Kidney (tissue), 14 donors: ENCODE measurements around the gene IPPK. TPM values are rescaled to one million over a fixed set of nuclear protein-coding genes. Genes with fewer than 3 reads are reported as not detected.

ENCODE experiments used
- DNase-seq, 5 donors: peaks; one replicate each; pipeline ENCODE4 v3.0.0-alpha.2; 2013 to 2020
- FAIRE-seq: peaks from 2 replicates; lab custom pipeline; 2012; peaks lifted over from hg19 to GRCh38; lab: Jason Lieb, UNC
- H3K27ac ChIP-seq, 2 donors: one replicate each; pipeline ENCODE4 v1.7.0; 2013; ENCODE audit warnings: low read depth in 2 of 2, low read length in 2 of 2, inconsistent platforms in 1 of 2
- H3K27me3 ChIP-seq: one replicate; pipeline ENCODE4 v1.7.1; 2013; ENCODE audit warnings: low read length, inconsistent platforms; ENCODE audit not compliant: control insufficient read depth, insufficient read depth
- H3K36me3 ChIP-seq, 3 donors: one replicate each; pipeline versions ENCODE4 v1.7.0 to v1.7.1; 2013; ENCODE audit warnings: low read length in 3 of 3, control low read depth in 1 of 3, inconsistent platforms in 1 of 3; ENCODE audit not compliant: insufficient read depth in 3 of 3, control insufficient read depth in 2 of 3
- H3K4me1 ChIP-seq, 3 donors: one replicate each; pipeline versions ENCODE4 v1.7.0 to v1.7.1; 2013; ENCODE audit warnings: low read length in 3 of 3, inconsistent platforms in 1 of 3, low read depth in 1 of 3; ENCODE audit not compliant: control insufficient read depth in 2 of 3, insufficient read depth in 2 of 3
- H3K4me3 ChIP-seq, 3 donors: one replicate each; pipeline versions ENCODE4 v1.7.0 to v1.8.1; 2013; ENCODE audit warnings: low read length in 3 of 3, control low read depth in 1 of 3, inconsistent platforms in 1 of 3
- H3K9ac ChIP-seq, 3 donors: one replicate each; pipeline versions ENCODE4 v1.7.0 to v1.7.1; 2013; ENCODE audit warnings: low read length in 3 of 3, control low read depth in 1 of 3, inconsistent platforms in 1 of 3
- H3K9me3 ChIP-seq, 3 donors: one replicate each; pipeline versions ENCODE4 v1.7.0 to v1.7.1; 2013; ENCODE audit warnings: low read length in 3 of 3, control low read depth in 1 of 3, inconsistent platforms in 1 of 3; ENCODE audit not compliant: control insufficient read depth in 2 of 3, insufficient read depth in 1 of 3
- CTCF ChIP-seq: IDR thresholded peaks from 3 replicates; pipeline ENCODE4 v1.5.1; 2012; ENCODE audit warnings: mild to moderate bottlenecking, moderate library complexity, borderline replicate concordance; ENCODE audit not compliant: insufficient read depth; ENCODE audit errors: extremely low read depth
- intact Hi-C: fragments of 100-400 bp; cut with DNase I; formaldehyde crosslinking; loops from one replicate; pipeline ENCODE4 v1.11.1; 2022
- polyA plus RNA-seq: library from polyadenylated mRNA; stranded (reverse); fragments of 350-450 nt; fragmentation: Illumina TruSeq; extraction: RNeasy Lipid Tissue Mini Kit (QIAGEN cat#74804); gene quantifications from one replicate; pipeline ENCODE4 v1.2.3, GENCODE V29; 2014; ENCODE audit warnings: low read depth, low replicate concordance; ENCODE audit not compliant: insufficient read depth
- total RNA-seq: library from RNA; stranded (reverse); fragmentation: NEBNext Ultra II Directional; extraction: Animal tissue kit (Norgen Biotek cat#: 25700); gene quantifications from one replicate; pipeline ENCODE4 v1.2.1, GENCODE V29; 2021
- donor health status: control.
- donor health status: control.
- donor health status: control.
- donor health status: control.
- donor health status: control.
- donor health status: DM: yes; HTN: yes; CAD: no.
- donor health status: Normal renal cell carcinoma (clear cell type).

IPPK gene
- total and polyA plus RNA-seq, 2 donors from 2014 or later, result 7.3 to 10.2 TPM

GRCh38 chr9:92634712-92635605 lies 35.0 kb downstream of the IPPK start:
- peak; percentile 95 for TF ChIP-seq CTCF
- FAIRE-seq, result no peak
- Histone ChIP-seq H3K4me1 (peaks cover 0 to 3% (median 0%) of the 10 kb centered on the region in 3 donors), H3K9me3 (no peaks in the 10 kb centered on the region), H3K27me3 (no peaks in the 10 kb centered on the region), H3K9ac (peak overlapping the region in 1 of 3 donors; percentile 34), H3K36me3 (peaks cover 0 to 47% (median 9%) of the 10 kb centered on the region in 3 donors), H3K27ac (no peak overlapping the region), H3K4me3 (no peak overlapping the region)
- intact Hi-C loops, result loop anchor here (10.0 kb wide), 2 partner anchors 300 to 500 kb away; no protein-coding TSS in a partner anchor
- peak; percentile 68 to 87 (median 84) for DNase-seq

- DNase-seq (peak in 1 of 5 donors; percentile 23), FAIRE-seq (no peak)
- no peak for TF ChIP-seq CTCF
- Histone ChIP-seq H3K36me3 (peaks cover 0 to 47% (median 10%) of the 10 kb centered on the region in 3 donors), H3K9ac (no peak overlapping the region), H3K4me1 (peaks cover 0 to 3% (median 0%) of the 10 kb centered on the region in 3 donors), H3K27ac (no peak overlapping the region), H3K9me3 (no peaks in the 10 kb centered on the region), H3K4me3 (no peak overlapping the region), H3K27me3 (no peaks in the 10 kb centered on the region)
- intact Hi-C loops, result loop anchor here (10.0 kb wide), 2 partner anchors 299 to 499 kb away; no protein-coding TSS in a partner anchor
Observed at GRCh38 chr9:92633614-92634278, 36.2 kb downstream of the IPPK start.

- Histone ChIP-seq H3K27me3 (no peaks in the 10 kb centered on the region), H3K4me1 (peaks cover 0 to 3% (median 0%) of the 10 kb centered on the region in 3 donors), H3K4me3 (no peak overlapping the region), H3K9ac (no peak overlapping the region), H3K27ac (no peak overlapping the region), H3K9me3 (no peaks in the 10 kb centered on the region), H3K36me3 (peaks cover 0 to 44% (median 10%) of the 10 kb centered on the region in 3 donors)
- DNase-seq, result peak in 1 of 5 donors; percentile 13
- TF ChIP-seq CTCF, result no peak
- intact Hi-C loops, result loop anchor here (10.0 kb wide), 2 partner anchors 298 to 498 kb away; no protein-coding TSS in a partner anchor
- FAIRE-seq, result no peak
Observed at GRCh38 chr9:92632641-92633040, 37.3 kb downstream of the IPPK start.
